ENCODE measurements around the gene SLC16A12.

Gene SLC16A12

DNA sequence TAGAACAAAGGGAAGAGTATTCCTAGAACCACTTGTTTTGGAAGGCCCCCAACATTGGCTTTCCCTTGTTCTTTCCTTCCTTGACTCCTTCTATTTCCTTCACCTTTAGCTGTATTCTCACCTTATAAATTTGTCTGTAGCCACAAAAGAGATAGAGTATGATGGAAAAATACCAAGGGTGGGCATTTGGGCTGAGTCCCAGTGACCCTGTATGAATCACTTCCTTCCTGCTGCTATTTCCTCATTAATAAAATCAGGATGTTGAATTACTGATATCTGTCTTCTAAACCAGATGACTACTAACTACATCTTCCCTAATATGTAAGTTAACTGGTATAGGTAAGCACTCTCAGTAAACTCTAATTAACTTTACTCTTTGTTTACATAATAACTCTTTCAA is 65.9 kb downstream of the SLC16A12 start:
- no peak overlapping the region for H3K4me3 ChIP-seq (ENCODE audit: low read depth in 1 of 2, low read length in 1 of 2)
- no peaks in the 10 kb centered on the region for H3K4me1 ChIP-seq (ENCODE audit: control insufficient read depth in 1 of 2, insufficient read depth in 1 of 2, low read depth in 1 of 2, low read length in 1 of 2)
- no peaks in the 10 kb centered on the region for H3K9me3 ChIP-seq
- TF ChIP-seq, protein P1, sequence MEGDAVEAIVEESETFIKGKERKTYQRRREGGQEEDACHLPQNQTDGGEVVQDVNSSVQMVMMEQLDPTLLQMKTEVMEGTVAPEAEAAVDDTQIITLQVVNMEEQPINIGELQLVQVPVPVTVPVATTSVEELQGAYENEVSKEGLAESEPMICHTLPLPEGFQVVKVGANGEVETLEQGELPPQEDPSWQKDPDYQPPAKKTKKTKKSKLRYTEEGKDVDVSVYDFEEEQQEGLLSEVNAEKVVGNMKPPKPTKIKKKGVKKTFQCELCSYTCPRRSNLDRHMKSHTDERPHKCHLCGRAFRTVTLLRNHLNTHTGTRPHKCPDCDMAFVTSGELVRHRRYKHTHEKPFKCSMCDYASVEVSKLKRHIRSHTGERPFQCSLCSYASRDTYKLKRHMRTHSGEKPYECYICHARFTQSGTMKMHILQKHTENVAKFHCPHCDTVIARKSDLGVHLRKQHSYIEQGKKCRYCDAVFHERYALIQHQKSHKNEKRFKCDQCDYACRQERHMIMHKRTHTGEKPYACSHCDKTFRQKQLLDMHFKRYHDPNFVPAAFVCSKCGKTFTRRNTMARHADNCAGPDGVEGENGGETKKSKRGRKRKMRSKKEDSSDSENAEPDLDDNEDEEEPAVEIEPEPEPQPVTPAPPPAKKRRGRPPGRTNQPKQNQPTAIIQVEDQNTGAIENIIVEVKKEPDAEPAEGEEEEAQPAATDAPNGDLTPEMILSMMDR (IDR thresholded peaks at IDR 0.05) = no peak
- no peaks in the 10 kb centered on the region for H3K27me3 ChIP-seq
- no peaks in the 10 kb centered on the region for H3K36me3 ChIP-seq
- H3K27ac ChIP-seq = no peak overlapping the region

DNA sequence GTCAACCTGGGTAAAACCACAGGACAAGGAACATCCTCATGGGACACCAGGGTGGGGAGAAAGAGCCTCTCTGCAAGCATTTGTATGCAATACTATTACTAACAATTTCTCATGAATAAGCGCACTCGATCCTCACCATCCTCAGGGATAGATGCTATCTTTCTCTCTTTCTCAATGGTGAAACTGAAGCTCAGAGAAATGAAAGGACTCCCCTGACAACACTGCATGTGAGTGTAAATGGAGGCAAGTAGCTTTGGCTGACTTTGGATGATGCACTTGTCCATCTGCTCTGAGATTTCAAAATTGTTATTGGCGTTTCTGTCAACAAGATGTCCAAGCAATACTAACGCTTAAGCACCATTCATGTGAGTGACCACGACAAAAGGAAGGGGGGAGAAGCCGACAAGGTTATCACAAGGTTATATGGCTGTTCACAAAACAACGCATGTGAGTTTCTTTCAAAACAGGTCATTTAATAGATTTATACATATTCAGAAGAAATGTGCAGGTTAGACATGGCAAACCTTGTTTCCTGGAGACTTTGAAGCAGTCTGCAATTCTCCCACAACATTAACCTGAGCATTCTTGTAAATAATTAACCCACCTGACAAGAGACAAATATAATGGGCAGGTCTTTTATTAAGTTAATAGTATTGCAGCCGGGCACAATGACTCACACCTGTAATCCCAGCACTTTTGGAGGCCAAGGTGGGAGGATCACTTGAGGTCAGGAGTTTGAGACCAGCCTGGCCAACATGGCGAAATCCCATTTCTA is 67.0 kb downstream of the SLC16A12 start:
- Histone ChIP-seq H3K4me3 (ENCODE audit: low read depth in 1 of 2, low read length in 1 of 2) (no peak overlapping the region), H3K4me1 (ENCODE audit: control insufficient read depth in 1 of 2, insufficient read depth in 1 of 2, low read depth in 1 of 2, low read length in 1 of 2) (no peaks in the 10 kb centered on the region), H3K27ac (no peak overlapping the region), H3K27me3 (peaks cover 3% of the 10 kb centered on the region), H3K36me3 (no peaks in the 10 kb centered on the region), H3K9me3 (no peaks in the 10 kb centered on the region)
- TF ChIP-seq, protein P1 (IDR thresholded peaks at IDR 0.05) = no peak

DNA sequence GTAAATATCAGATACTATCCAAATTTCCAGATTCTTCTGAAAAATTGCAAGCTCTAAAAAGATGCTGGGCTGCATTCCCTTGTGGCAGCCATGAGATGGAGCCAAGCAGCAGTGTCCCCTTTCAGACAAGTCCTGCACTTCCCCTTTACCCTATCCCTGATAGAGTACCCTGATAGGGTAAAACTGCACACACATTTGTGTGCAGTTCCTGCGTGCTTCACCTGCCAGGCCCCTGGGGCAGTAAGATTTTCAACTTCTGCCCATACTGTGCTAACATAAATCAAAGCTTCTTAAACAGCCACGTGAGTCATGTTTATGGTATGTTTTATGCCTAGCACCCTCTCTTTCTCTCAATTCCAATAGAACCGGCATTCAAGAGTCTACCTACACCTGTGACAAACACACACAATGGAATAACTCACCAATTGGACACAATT is 68.8 kb downstream of the SLC16A12 start:
- Histone ChIP-seq H3K9me3 (no peaks in the 10 kb centered on the region), H3K27ac (no peak overlapping the region), H3K4me1 (ENCODE audit: control insufficient read depth in 1 of 2, insufficient read depth in 1 of 2, low read depth in 1 of 2, low read length in 1 of 2) (no peaks in the 10 kb centered on the region), H3K36me3 (no peaks in the 10 kb centered on the region), H3K27me3 (peaks cover 3% of the 10 kb centered on the region), H3K4me3 (ENCODE audit: low read depth in 1 of 2, low read length in 1 of 2) (no peak overlapping the region)
- TF ChIP-seq, protein P1 (IDR thresholded peaks at IDR 0.05) = no peak

DNA sequence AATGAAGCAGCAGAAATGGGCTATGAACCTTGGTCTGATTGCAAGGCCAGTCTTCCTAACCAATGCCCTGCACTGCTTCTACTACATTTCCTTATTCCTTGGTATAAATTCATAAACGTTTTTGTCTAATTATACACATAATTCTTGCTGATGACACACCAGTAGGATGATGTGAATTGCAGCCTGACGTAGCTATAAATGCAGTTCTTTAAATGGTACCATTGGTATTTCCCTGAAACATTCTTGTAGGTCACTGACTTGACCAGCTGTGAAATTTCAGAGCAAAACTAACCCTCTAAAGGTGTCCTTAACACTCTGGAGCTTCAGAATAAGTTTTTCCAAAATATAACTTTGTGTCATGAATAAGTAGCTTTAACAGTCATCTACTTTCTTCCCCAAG is 70.2 kb downstream of the SLC16A12 start:
- TF ChIP-seq, protein P1 (IDR thresholded peaks at IDR 0.05) = no peak
- no peaks in the 10 kb centered on the region for H3K4me1 ChIP-seq (ENCODE audit: control insufficient read depth in 1 of 2, insufficient read depth in 1 of 2, low read depth in 1 of 2, low read length in 1 of 2)
- H3K9me3 ChIP-seq = no peaks in the 10 kb centered on the region
- H3K27me3 ChIP-seq = peaks cover 3% of the 10 kb centered on the region
- no peak overlapping the region for H3K27ac ChIP-seq
- no peak overlapping the region for H3K4me3 ChIP-seq (ENCODE audit: low read depth in 1 of 2, low read length in 1 of 2)
- H3K36me3 ChIP-seq = no peaks in the 10 kb centered on the region

DNA sequence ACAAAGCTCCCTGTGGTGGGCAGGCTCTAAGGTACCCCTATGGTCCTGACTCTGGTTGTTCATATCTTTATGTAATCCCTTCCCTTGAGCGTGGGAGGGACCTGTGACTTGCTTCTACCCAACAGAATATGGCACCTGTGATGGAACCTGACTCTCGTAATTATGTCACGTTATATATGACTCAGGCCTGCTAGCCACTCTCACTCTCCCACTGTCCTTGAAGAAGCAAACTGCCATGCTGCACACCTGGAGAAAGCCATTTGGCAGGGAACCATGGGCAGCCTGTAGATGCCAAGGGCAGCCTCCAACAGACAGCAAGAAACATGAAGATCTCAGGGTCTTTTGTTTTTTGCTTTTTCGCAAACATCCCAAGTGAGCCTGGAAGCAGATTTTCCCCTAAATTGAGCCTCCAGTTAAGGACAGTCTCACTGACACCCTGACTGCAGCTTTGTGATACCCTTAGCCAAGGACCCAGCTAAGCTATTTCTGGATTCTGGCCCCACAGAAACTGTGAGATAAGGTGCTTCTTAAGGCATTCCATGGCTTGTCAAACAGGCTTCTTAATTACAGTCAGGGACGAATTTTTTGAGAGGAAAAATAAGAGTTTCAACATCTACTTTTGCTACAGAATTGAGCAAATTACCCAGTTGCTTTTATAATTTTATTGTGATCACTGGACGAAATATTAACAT is 71.4 kb downstream of the SLC16A12 start:
- no peak overlapping the region for H3K27ac ChIP-seq
- TF ChIP-seq, protein P1 (IDR thresholded peaks at IDR 0.05) = no peak
- H3K27me3 ChIP-seq = peaks cover 3% of the 10 kb centered on the region
- no peaks in the 10 kb centered on the region for H3K9me3 ChIP-seq
- no peak overlapping the region for H3K4me3 ChIP-seq (ENCODE audit: low read depth in 1 of 2, low read length in 1 of 2)
- H3K36me3 ChIP-seq = no peaks in the 10 kb centered on the region
- no peaks in the 10 kb centered on the region for H3K4me1 ChIP-seq (ENCODE audit: control insufficient read depth in 1 of 2, insufficient read depth in 1 of 2, low read depth in 1 of 2, low read length in 1 of 2)
